NCI-H2196 treated with DMSO at 0.1 percent for 48 hours (cell line): ENCODE results near the gene PDE8A.

ENCODE experiments used
- DNase-seq: peaks from one replicate; lab custom pipeline; 2025; ENCODE audit not compliant: unreplicated experiment; lab: John Stamatoyannopoulos, UW

PDE8A gene

DNA sequence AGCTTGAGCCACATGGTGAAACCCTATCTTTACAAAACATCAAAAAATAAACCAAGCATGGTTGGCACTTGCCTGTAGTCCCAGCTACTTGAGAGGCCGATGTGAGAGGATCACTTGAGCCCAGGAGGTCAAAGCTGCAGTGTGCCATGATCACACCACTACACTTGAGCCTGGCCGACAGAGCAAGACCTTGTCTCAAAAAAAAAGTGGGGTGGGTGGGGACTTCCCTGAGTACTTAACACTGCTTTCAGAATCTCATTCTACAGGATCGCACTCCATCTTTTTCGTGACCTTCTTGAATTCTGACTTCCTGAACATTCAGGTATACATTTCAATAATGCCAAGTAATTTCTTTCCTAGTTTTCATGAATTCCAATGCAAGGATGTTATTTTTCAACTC is 91.3 kb downstream of the PDE8A start:
- DNase-seq: no peak

DNA sequence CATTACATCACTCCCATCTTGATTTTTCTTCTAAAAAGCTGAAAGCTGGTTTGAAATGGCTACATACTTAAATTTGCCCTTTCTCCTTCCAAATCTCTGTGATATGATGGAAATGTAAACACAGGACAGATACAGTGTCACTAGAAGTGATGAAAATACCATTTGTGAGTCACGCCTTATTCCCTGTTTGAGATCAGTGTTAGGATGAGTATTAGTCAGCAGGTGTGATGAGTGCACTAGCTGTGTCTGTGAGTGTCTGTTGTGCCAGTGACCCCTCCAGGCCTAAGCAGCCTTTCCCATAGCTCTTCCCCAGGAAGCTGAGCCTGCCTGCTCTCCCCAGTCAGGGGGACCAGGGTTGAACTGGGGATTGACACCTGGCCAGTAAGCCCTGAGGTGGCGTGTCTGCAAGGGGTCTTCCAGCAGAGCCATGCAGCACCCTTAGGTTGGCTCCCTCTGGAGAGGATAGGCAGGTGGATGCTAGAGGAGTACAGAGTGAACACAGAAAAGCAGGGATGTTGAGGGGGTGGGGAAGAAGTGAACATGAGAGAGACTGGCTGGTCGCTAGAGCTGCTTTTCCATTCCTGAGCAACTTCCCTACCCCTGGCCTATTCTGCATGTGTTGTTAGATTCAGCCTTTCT is 92.0 kb downstream of the PDE8A start:
- no peak for DNase-seq

DNA sequence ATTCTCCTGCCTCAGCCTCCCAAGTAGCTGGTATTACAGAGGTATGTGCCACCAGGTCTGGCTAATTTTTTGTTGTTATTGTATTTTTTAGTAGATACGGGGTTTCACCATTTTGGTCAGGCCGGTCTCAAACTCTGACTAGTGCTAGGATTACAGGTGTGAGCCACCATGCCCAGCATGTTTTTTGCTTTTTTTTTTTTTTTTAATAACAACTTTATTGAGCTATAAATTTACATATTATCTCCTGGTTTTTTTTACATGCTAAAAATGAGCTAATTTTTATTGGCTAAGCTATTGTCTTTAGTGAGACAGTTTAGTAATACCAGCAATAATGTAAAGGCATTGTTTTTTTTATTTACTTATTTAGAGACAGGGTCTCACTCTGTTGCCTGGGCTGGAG is 105.2 kb downstream of the PDE8A start:
- DNase-seq: no peak

DNA sequence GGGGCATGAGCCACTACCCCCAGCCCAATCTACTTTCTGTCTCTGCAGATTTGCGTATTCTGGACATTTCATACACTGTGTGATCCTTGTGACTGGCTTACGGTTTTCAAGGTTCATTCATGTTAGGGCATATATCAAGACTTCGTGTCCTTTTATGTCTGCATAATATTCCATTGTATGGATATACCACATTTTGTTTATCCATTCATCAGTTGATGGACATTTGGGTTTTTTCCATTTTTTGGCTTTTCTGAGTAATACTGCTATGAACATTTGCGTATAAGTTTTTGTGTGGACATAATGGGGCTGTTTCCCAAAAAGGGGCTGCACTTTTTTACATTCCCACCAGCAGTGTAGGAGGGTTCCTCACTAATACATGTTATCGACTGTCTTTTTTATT is 106.6 kb downstream of the PDE8A start:
- no peak for DNase-seq

DNA sequence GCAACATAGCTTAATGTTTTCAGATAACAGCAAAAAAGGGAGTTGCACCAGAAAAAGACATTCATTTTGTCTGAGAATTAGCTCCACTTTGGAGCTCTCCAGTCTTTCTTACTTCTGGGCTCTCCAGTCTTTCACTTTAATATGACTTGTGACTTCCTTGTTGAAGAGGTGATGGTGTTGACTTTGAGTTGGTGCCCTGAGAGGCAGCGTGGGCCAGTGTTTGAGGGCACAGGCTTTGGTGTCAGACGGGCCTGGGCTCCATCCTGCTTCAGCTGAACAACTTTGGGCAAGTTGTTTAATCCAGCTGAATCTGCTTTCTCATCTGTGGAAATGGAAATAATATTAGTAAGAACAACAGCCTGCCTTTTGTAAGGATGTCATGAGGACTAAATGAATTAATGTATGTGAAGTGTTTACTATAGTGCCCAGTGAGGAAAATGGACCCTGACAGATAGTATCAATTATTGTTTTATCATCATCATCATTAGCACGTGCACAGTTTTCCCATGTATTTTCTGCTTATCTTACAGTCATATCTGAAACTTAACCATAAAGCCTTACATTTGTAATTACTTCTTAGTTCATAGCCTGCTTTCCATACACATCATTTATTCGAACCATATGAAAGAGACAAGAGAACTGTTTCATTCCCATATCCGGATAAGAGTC is 108.4 kb downstream of the PDE8A start:
- DNase-seq: no peak

DNA sequence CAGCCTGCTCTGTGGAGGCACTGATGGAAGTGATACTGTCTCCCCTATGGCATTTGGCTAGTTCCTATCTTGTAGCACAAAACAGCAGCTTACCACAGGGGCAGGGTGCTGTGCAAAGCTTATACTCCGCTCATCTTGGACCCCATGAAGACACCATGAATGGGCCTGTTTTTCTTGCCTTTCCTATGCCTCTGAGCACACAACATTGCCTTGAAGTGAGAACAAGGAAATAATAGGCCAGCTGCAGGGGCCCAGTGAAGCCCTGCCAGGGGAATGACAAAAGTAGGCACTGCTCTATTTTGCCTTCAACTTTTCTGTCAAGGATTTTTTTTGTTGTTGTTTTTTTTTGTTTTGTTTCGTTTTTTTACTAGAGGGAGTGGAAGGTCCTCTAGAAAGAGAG is 110.3 kb downstream of the PDE8A start:
- DNase-seq: no peak

DNA sequence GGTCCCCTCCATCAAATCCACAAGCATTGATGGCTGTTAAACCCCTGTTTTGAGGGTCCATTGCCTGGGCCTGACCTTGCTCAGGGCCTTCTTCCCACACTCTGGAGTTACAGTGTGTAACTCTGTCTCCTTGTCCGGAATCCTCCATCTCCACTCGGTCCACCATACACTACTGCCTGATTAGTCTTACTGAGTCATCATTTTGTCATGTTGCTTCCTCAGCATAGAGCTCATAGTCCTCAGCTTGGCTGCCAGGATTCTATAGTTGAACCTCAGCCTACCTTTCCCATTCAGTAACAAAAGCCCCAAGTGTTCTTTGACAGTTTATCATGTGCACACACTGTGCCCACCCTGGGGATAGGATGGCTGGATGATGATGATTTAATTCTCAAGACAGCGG is 113.0 kb downstream of the PDE8A start:
- DNase-seq: no peak

DNA sequence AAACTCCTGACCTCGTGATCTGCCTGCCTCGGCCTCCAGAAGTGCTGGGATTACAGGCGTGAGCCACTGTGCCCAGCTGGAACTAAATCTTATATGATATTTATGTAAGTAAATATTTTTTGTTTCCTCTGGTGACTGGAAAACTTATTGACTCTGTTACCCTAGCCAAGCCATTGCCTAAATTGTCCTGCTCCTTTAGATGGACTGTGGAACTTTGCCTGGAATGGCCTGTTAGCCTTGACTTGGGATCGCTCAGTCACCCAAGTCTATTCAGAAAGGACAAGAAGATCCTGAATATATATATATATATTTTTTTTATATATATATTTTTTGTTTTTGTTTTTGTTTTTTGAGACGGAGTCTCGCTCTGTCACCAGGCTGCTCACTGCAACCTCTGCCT is 113.9 kb downstream of the PDE8A start:
- no peak for DNase-seq

DNA sequence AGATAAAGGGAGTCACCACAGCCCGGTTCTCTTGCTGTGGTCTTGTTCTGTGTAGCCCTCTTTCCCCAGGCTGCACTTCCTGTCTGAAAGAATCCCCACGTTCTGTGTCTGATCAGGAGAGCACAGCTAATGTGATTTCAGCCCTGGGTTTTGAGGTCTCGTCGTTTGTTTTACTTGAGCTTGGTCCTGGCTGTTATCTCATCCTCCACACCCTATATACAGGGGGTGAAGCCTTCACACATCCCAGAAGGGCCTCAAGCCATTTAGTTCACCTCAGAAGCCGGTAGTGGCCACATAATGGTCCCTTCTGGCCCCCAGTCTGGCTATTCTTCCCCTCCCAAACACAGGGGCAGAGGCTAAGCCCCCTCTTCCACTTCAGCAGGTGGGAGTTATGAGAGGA is 115.6 kb downstream of the PDE8A start:
- DNase-seq: no peak

DNA sequence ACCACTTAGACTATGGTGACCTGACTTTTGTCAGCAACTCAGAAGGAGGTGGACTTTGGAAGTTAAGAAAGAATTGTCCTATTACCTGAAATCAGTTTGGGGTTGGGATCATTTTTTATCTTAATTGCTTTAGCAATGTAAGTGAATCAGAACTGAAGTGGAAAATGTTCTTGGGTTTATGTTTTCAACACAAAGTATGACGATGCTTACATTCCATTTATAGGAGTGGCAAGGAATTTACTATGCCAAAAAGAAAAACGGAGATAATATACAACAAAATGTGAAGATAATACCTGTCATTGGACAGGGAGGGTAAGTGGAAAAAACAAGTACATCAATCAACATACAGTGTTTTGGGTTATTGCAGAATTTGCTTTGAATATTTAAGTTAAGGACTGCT is 116.1 kb downstream of the PDE8A start:
- no peak for DNase-seq

DNA sequence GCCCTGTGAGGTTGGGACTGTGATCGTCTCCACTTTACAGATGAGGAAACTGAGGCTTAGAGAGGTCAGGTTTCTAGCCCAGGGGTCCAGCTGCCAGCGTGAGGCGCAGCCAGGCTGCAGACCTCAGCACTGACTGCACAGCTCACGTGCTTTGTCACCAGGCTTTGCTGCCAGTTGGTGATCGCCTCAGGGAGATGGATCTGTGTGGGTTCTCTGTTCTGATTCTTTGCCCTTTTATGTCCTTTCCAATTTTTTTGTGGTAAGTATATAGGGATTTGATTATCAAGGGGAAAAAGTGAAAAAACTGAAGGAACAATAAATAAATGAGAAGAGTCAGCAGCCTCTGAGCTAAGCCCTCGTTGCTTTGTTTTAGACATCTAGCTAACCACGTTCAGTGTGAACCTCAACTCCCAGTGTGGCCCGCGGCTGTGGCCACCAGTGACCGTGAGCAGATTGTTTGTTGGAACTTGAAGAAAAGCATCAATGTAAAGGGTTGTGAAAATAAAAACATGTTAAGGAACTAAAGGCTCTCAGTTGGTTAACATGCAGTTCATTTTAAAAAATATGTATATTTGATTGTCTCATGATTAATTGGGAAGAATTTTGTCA is 117.6 kb downstream of the PDE8A start:
- no peak for DNase-seq

DNA sequence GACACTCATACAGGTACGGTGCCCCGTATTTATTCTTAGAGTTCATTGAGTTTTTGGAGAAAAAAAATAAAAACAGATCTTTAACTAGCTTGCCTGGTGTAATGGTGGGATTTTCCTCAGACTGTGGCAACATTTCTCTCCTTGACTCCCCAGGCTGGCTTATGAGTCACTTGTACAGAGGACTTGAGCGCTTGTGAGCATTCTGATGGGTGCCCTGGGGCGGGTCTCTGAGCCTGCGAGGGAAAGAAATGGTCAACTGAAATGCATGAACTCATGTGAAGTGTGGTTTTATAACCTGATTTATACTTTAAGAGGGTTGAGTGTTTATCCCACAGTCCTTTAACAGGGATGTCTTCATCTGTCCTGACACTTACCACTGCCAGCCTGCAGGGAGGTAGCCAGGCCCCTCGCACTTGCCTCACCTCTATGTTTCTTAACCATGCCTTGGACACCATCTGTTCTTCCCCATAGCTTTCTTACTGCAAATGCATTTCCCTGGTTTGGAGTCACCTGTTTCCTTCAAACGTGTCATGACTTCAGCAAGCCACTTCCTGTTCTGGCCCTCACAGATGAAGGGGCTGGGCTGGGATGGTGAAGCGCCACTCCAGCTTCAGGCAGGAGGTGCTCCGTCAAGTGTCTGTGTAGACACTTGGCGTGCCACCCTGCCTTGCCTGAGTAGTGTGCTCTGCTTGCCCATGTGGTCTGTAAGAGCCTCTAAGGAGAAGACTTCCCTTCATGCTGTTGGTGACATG is 118.7 kb downstream of the PDE8A start:
- DNase-seq: no peak

DNA sequence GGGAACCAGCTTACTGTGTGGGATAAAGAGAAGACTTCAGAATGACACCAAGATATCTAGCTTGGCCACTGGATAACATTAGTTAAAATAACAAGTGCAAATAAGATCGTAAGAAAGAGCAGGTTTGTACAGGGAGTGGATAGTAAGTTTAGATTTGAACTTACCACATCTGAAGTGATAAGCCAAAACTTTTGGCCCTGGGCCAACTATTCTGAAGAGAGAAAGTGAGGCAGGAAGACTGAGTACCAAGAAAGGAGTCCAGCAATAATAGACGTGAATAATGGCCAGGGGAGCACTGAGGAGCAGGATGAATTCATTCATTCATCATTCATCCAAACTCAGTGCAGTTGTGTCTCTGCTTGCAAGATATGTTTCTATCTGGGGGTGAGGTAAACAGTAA is 122.9 kb downstream of the PDE8A start:
- DNase-seq: no peak

DNA sequence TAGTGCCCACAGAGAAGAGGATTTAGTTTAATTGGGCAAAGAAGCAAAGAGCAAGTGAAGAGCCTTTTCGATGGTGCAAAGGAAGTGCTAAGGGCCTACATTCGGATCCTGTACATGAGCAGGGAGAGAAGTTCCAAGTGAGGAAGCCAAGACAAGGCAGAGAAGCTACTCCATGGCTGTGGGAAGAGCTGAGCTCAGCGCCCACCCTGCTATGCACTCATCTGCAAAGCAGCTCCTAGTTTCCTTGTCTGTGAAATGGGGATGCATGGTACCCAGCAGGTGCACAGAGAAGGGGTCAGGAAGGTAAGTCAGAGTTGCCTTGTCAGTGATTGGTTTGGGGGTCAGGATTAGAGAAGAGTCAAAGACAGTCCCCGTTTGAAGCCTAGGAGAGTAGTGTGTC is 126.5 kb downstream of the PDE8A start:
- no peak for DNase-seq

DNA sequence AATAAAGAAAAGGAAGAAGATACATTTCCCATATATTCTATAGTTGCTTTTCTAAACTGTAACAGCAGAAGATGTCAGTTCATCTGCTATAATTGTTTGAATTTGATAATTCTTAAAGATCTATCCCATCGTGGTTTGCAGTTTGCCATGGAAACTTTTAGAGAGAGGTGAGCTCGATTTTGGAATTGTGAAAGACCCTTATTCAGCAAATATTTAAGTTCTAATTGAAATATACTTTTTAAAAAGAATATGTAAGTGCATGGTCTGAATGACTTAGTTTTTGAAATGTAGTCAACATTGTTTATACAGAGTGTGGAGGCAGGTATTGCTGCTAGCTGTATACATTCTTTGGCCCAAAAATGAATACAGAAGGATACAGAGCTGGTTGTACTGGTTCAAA is 127.7 kb downstream of the PDE8A start:
- DNase-seq: no peak

DNA sequence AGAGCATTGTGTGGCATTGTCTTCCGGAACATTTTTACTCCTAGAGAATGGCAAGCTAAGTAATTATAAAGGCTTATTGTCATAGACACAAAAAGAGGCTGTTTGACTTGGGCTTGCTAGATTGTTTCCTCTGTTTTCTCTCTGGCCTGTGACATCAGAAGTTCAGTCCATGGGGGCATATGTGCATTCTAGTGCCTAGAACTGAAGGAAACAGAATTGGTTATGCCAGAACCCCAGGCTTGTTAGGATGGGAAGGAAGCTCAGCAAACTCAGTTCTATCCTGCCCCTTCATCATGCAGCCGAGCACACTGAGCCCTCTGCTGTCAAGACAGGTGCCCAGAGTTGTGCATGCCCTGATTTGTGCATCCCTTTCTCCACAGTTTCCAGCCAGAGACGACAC is 131.3 kb downstream of the PDE8A start:
- DNase-seq: no peak

DNA sequence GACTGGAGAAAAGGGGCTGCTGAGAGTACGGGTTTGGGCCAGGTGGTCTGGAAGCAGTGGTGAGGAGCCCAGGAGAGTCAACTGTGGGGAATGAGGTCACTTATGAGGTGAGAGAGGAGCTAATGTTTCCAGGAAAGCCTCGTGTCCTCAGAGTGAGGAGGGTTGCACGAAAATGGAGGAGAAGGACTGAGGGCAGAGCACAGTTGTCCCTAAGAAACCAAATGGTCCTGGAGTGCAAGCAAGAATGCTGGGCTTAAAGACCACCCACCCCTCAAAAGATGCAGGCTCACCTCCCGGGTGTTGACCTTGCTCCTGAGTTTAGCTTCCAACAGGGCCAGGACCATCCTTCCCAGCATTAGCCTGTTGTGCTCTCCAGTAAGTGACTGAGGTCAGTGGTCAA is 133.2 kb downstream of the PDE8A start:
- DNase-seq: no peak

DNA sequence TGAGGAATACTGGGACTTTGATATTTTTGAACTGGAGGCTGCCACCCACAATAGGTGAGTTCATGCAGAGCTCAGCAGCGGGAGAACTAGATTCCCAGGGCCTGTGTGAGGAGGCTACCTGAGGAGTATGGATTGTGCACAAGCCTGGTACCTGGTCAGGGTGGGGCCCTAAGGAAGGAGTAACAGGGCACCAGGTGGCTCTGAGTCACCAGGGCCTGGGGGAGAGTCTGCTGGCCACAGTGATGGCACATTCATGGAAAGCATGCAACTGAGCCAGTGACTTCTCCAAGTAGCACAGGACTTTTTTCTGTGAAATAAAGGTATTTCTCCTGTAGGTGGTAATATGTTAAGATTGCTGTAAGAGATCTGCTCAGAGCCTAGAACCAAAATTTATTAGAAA is 134.4 kb downstream of the PDE8A start:
- no peak for DNase-seq

DNA sequence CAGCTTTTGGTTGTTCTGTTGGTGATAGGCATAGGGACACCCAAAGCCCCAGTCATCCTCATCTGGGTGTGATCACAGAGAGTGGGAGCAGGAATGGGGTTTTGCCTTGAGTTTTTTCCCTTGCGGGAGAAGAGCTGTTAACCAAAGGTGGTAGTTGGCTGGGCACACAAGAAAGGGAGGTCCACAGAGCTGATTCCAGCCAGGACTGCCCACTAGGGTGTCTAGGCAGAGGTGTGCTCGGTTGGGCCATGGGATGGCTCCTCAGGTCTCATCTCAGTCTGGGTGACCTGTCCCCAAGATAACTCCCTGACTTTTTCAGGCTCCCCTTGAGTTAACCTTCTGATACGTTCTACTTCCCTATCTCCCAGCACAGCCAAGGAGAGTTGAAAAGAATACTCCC is 134.8 kb downstream of the PDE8A start:
- DNase-seq: no peak

DNA sequence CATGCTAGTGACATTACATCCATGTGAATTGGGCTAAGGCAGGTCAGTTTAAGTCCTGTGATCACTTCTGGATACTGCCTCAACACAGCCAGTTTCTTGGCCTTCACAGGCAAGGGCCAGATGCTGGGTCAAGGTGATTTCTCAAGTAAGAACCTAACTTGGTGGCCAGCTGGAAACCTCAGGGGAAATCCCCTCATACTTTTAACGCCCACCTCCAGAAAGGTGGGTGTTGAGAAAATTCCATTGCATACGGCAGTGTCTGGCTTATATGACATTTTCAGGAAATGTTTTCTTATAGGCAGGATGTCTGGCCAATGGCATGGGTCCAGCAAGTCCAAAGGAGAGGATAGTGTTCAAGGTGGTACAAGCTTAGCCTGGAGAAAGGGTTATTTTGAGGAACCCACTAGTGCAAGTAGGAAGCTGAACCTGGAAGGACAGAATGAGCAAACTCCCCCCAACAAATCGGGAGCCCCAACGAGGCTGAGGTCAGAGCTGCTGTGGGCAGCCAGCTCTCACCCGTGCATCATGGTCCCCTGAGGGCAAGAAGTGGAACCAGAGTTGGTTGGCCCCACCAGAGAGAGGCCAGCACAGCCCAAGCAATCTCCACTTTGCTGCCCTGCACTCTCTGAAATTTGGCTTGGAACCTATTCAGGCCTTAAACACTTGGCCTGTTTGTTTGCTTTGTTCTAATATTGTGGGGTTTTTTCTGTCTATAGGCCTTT is 135.4 kb downstream of the PDE8A start:
- DNase-seq: no peak

DNA sequence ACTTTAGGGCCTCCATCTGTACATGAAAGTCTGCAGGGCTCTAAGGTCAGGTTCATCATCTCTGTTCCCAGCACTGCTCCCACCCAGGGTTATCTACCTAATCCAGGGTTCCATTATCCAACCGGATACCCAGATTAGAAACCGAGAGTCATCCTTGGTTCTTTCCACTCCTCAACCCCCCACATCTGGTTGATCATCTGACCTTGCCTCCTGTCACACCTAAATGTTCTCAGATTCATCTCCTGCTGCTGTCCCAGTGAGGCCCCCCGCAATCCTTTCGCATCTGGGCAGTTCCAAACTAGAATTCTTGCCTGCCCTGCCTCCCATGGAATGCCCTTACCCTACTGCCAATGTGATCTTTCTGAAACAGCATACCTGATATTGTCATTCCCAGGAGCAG is 136.5 kb downstream of the PDE8A start:
- no peak for DNase-seq
